Measurements from ENCODE around the gene ASCC2. TPM values are rescaled to one million over a fixed set of nuclear protein-coding genes. Genes with fewer than 3 reads are reported as not detected.
"Not testable (repeated sequence)": the region's sequence is repeated elsewhere in the genome, so short reads cannot be mapped to it uniquely, and the experiment has no call there.

ASCC2 gene
- total and polyA plus RNA-seq, 12 donors = 26.6 to 87.0 (median 33.5) TPM

DNA sequence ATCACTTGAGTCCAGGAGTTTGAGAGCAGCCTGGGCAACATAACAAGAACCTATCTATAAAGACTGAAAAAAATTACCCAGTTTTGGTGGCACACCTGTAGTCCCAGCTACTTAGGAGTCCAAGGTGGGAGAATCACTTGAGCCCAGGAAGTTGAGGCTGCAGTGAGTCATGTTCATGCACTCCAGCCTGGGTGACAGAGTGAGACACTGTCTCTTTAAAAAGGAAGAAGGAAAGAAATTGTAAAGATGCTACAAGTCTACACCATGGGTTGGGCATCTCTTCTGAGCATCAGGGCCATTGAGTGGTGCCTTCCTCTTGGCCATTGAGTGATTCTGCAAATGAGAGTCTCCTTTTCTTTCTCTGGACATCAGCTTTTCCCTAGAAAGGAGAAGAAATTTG, 29.2 kb upstream of the ASCC2 start:
- H3K4me3 ChIP-seq = no peak overlapping the region
- H3K9me3 ChIP-seq = no peaks in the 10 kb centered on the region
- no peaks in the 10 kb centered on the region for H3K36me3 ChIP-seq
- no peak overlapping the region for H3K27ac ChIP-seq
- H3K27me3 ChIP-seq = no peaks in the 10 kb centered on the region
- TF ChIP-seq, protein P1, sequence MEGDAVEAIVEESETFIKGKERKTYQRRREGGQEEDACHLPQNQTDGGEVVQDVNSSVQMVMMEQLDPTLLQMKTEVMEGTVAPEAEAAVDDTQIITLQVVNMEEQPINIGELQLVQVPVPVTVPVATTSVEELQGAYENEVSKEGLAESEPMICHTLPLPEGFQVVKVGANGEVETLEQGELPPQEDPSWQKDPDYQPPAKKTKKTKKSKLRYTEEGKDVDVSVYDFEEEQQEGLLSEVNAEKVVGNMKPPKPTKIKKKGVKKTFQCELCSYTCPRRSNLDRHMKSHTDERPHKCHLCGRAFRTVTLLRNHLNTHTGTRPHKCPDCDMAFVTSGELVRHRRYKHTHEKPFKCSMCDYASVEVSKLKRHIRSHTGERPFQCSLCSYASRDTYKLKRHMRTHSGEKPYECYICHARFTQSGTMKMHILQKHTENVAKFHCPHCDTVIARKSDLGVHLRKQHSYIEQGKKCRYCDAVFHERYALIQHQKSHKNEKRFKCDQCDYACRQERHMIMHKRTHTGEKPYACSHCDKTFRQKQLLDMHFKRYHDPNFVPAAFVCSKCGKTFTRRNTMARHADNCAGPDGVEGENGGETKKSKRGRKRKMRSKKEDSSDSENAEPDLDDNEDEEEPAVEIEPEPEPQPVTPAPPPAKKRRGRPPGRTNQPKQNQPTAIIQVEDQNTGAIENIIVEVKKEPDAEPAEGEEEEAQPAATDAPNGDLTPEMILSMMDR (IDR thresholded peaks at IDR 0.05) = no peak
- ATAC-seq (no peak), DNase-seq (no peak)
- intact Hi-C loops (cut with DNase I) = loop anchor here in 1 of 10 donors (10.0 kb wide), 1 partner anchor 138 kb away; no protein-coding TSS in a partner anchor
- H3K4me1 ChIP-seq = peaks cover 0 to 17% (median 8%) of the 10 kb centered on the region in 9 donors

DNA sequence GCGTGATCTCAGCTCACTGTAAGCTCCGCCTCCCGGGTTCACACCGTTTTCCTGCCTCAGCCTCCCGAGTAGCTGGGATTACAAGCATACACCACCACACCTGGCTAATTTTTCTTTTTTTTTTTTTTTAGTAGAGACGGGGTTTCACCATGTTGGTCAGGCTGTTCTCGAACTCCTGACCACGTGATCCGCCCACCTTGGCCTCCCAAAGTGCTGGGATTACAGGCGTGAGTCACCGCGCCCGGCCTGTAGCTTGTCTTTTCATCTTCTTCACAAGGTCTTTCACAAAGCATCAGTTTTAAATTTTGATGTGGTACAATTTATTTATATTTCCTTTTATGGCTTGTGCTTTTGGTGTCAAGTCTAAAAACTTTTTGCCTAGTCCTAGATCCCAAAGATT, 27.5 kb upstream of the ASCC2 start:
- not testable (repeated sequence) for H3K9me3 ChIP-seq, ATAC-seq, H3K27ac ChIP-seq, H3K27me3 ChIP-seq, H3K36me3 ChIP-seq, H3K4me3 ChIP-seq, DNase-seq
- WGBS, 2 donors = 90 to 96% methylated on average over 13 of the region's 13 CpGs
- H3K4me1 ChIP-seq = peaks cover 0 to 25% (median 6%) of the 10 kb centered on the region in 9 donors
- intact Hi-C loops (cut with DNase I) = loop anchor here in 1 of 10 donors (10.0 kb wide), 1 partner anchor 139 kb away; no protein-coding TSS in a partner anchor

DNA sequence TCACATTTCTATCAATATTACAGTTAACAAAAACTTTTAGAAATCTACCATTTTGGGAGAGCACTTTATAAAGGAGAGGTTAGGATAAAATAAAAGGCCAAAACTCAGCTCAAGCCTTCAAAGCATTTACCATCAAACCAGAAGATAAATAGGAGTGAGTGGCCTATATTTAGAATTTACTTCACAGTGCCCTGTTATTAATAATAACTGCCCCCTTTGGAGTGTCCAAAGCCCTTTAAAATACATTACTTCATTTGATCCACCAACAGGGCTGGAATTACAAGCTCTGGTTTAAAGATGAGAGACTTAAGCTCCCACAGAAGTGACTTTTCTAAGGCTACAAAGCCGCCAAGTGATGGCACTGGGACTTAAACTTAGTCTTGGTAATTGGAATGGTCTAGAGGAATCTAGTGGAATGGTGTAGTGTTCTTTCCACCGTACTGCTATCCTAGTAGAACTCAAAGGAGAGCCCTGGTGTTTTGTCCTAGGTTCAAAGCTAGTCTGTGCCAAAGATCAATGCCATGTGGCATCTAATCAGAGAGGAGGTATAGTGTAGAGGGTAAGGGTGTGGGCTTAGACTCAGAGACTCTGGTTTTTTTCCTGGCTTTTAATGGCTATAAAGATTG, 23.7 kb upstream of the ASCC2 start:
- H3K27me3 ChIP-seq = no peaks in the 10 kb centered on the region
- WGBS, 2 donors = 72 to 79% methylated on average over 2 of the region's 2 CpGs
- H3K36me3 ChIP-seq = no peaks in the 10 kb centered on the region
- peaks cover 0 to 14% (median 3%) of the 10 kb centered on the region in 9 donors for H3K4me1 ChIP-seq
- DNase-seq = no peak
- H3K4me3 ChIP-seq = no peak overlapping the region
- intact Hi-C loops (cut with DNase I) = loop anchor here in 1 of 10 donors (10.0 kb wide), 1 partner anchor 143 kb away; no protein-coding TSS in a partner anchor
- no peaks in the 10 kb centered on the region for H3K9me3 ChIP-seq
- peak; percentile 29 to 93 (median 66) for ATAC-seq
- H3K27ac ChIP-seq = peak overlapping the region in 7 of 10 donors; percentile 50 to 88 (median 76)
- TF ChIP-seq, protein P1 (IDR thresholded peaks at IDR 0.05) = no peak

DNA sequence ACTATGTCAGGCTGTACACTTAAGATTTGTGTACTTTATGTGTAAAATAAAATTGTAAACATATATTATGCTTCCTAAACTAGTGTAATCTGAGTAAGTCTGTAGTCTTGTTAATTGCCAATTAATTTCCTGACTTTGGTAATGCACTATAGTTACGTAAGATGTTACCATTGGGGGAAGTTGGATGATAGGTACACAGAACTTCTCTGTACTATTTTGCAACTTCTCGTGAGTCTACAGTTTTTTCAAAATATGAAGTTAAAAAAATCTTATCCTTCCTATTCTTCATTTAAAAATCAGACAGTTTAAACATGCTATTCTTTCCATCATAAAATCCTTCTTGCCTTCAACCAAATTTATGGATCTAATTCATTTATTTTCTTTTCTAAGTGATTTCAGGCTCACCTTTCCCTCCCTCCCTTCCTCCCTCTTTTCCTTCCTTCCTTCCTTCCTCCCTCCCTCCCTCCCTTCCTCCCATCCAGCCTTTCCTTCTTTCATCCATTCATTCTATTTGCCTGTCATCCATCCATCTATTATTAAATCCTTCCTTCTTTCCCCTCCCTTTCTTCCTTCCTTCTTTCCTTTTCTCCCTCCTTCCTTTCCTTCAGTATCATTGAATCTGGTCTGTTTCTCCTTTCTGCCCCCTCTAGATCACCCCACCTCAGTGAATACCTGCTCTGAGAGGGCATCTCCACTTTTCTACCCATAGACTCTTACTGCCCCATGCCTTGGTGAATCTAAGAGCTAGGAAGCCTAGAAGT, 22.1 kb upstream of the ASCC2 start:
- Histone ChIP-seq H3K36me3 (no peaks in the 10 kb centered on the region), H3K27me3 (no peaks in the 10 kb centered on the region), H3K4me1 (peaks cover 0 to 28% (median 7%) of the 10 kb centered on the region in 9 donors), H3K27ac (peak overlapping the region in 5 of 10 donors; percentile 1 to 88 (median 67)), H3K4me3 (no peak overlapping the region), H3K9me3 (no peaks in the 10 kb centered on the region)
- 70 to 85% methylated on average over 2 of the region's 2 CpGs for WGBS, 2 donors
- ATAC-seq = no peak
- no peak for DNase-seq
- TF ChIP-seq, protein P1 (IDR thresholded peaks at IDR 0.05) = no peak
- intact Hi-C loops (cut with DNase I) = loop anchor here in 1 of 10 donors (10.0 kb wide), 1 partner anchor 145 kb away; no protein-coding TSS in a partner anchor

GRCh38 chr22:29859030-29859429, 21.0 kb upstream of the ASCC2 start:
- 78% methylated on average over 9 of the region's 9 CpGs for WGBS, 2 donors
- H3K4me1 ChIP-seq = peaks cover 0 to 35% (median 7%) of the 10 kb centered on the region in 9 donors
- H3K27me3 ChIP-seq; H3K4me3 ChIP-seq; H3K27ac ChIP-seq; H3K36me3 ChIP-seq; DNase-seq; H3K9me3 ChIP-seq; intact Hi-C loops (cut with DNase I); ATAC-seq: not testable (repeated sequence)

Measured in heart right ventricle (tissue), 16 donors.